Thyroid gland (tissue), 4 donors: ENCODE data around the gene CSRP2. TPM values are rescaled to one million over a fixed set of nuclear protein-coding genes. Genes with fewer than 3 reads are reported as not detected.

Experiments
- DNase-seq, 2 donors: peaks; one replicate each; pipeline ENCODE4 v3.0.0-alpha.2; 2019
- H3K27ac ChIP-seq, 3 donors: fragments of 200-600 bp; sonication (generic); 1 replicate in 2 of 3; 2 replicates in 1 of 3; pipeline ENCODE4 v1.5.1; 2016 to 2019; ENCODE audit warnings: mild to moderate bottlenecking in 1 of 3, moderate library complexity in 1 of 3
- H3K27me3 ChIP-seq: fragments of 200-600 bp; sonication (generic); one replicate; pipeline ENCODE4 v1.5.1; 2019
- H3K36me3 ChIP-seq, 2 donors: fragments of 200-600 bp; sonication (generic); one replicate each; pipeline ENCODE4 v1.5.1; 2016 to 2019
- H3K4me1 ChIP-seq, 2 donors: fragments of 200-600 bp; sonication (generic); one replicate each; pipeline ENCODE4 v1.5.1; 2017 to 2019
- H3K4me3 ChIP-seq, 3 donors: fragments of 200-600 bp; sonication (generic); replicated peaks in 1 of 3; 1 replicate in 2 of 3; 2 replicates in 1 of 3; pipeline ENCODE4 v1.5.1; 2016; ENCODE audit warnings: mild to moderate bottlenecking in 1 of 3
- H3K9me3 ChIP-seq: fragments of 200-600 bp; sonication (generic); one replicate; pipeline ENCODE4 v1.5.1; 2017
- POLR2A ChIP-seq, 2 donors: fragments of 450-650 bp; IDR thresholded peaks; one replicate each; pipeline ENCODE4 v1.6.1; 2017; ENCODE audit warnings: antibody characterized with exemption in 2 of 2, mild to moderate bottlenecking in 2 of 2, moderate library complexity in 1 of 2
- WGBS, 2 donors: methylation state at CpG; one replicate each; pipeline ENCODE4 v1.1.5; 2017; 5-methylcytosine and 5-hydroxymethylcytosine counted together
- intact Hi-C: fragments of 100-400 bp; cut with DNase I; formaldehyde crosslinking; loops from one replicate; pipeline ENCODE4 v1.15.1; 2023
- total RNA-seq, 4 donors: library from RNA; depleted of rRNA; stranded (reverse); fragments of >200 nt; gene quantifications; one replicate each; pipeline ENCODE4 v1.2.3, GENCODE V29; 2016
- TF ChIP-seq, protein P1 (sequence below), 6 experiments: fragments of 200-600 bp in 3 of 6; fragments of 450-650 bp in 3 of 6; sonication (generic) in 3 of 6; IDR thresholded peaks; one replicate each; pipeline ENCODE4 v1.5.1; 2016 to 2019; ENCODE audit warnings: antibody characterized with exemption in 6 of 6, mild to moderate bottlenecking in 2 of 6, inconsistent platforms in 1 of 6, moderate library complexity in 1 of 6

CSRP2 gene
- total RNA-seq, 4 donors from 2014 or later: 42.1 to 65.1 (median 49.4) TPM

DNA sequence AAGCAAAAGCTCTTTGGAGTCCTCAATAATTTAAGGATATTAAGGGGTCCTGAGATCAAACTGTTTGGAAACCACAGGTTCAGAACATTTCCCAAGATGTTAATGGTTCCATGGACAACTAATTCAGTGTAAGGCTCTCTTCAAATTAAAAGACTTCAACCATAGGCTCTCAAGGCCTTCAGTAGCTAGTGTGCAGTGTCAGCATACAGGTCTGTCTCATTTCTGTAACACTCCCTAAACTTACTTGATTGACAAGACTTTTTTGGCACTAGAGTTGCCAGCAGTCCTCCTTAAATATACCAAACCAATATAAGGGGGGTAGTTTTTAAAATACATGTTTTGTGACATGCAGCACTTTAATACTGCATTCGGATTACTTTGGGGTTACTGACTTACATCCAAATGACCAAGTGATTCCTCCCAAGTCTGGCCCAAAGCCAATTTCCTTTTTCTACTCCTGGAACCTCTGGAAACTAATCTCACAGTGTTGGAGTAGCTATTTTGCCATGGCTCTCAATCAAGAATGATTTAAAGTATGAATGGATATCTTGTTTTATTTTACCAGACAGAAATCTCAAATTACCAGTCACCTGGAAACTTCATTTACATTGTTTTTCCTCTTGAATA is 22.7 kb downstream of the CSRP2 start:
- H3K27me3 ChIP-seq: no peaks in the 10 kb centered on the region
- TF ChIP-seq, protein P1, sequence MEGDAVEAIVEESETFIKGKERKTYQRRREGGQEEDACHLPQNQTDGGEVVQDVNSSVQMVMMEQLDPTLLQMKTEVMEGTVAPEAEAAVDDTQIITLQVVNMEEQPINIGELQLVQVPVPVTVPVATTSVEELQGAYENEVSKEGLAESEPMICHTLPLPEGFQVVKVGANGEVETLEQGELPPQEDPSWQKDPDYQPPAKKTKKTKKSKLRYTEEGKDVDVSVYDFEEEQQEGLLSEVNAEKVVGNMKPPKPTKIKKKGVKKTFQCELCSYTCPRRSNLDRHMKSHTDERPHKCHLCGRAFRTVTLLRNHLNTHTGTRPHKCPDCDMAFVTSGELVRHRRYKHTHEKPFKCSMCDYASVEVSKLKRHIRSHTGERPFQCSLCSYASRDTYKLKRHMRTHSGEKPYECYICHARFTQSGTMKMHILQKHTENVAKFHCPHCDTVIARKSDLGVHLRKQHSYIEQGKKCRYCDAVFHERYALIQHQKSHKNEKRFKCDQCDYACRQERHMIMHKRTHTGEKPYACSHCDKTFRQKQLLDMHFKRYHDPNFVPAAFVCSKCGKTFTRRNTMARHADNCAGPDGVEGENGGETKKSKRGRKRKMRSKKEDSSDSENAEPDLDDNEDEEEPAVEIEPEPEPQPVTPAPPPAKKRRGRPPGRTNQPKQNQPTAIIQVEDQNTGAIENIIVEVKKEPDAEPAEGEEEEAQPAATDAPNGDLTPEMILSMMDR (IDR thresholded peaks at IDR 0.05): no peak
- TF ChIP-seq POLR2A (IDR thresholded peaks at IDR 0.05): no peak
- H3K27ac ChIP-seq: no peak overlapping the region
- no peak overlapping the region for H3K4me3 ChIP-seq
- 57 to 69% methylated on average over 1 of the region's 1 CpG for WGBS, 2 donors
- H3K9me3 ChIP-seq: no peaks in the 10 kb centered on the region
- peaks cover 2 to 5% of the 10 kb centered on the region in 2 donors for H3K36me3 ChIP-seq
- no peak for DNase-seq
- H3K4me1 ChIP-seq: peaks cover 0 to 11% of the 10 kb centered on the region in 2 donors
- intact Hi-C loops: no loop called here

DNA sequence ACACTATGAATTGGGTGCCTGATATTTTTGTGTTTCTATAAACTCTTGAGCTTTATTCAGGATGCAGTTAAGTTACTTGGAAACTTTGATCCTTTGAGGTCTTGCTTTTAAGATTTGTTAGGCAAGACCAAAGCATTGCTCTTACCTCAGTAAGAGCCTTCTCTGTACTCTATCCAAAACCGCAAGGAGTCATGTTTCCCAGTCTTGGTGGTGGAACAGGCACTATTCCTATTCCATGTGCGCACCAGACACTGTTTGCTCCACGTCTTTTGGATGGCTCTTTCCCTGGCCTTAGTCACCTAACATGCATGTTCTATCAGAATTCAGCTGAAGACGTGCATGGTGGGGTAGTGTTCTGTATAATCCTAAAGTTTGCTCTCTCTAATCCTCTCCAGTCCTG is 23.5 kb downstream of the CSRP2 start:
- Histone ChIP-seq H3K27ac (no peak overlapping the region), H3K27me3 (no peaks in the 10 kb centered on the region), H3K4me3 (no peak overlapping the region), H3K36me3 (peaks cover 2 to 5% of the 10 kb centered on the region in 2 donors), H3K4me1 (peaks cover 0 to 8% of the 10 kb centered on the region in 2 donors), H3K9me3 (no peaks in the 10 kb centered on the region)
- 97 to 99% methylated on average over 4 of the region's 4 CpGs for WGBS, 2 donors
- no peak for DNase-seq
- intact Hi-C loops: no loop called here
- TF ChIP-seq POLR2A (IDR thresholded peaks at IDR 0.05): no peak

DNA sequence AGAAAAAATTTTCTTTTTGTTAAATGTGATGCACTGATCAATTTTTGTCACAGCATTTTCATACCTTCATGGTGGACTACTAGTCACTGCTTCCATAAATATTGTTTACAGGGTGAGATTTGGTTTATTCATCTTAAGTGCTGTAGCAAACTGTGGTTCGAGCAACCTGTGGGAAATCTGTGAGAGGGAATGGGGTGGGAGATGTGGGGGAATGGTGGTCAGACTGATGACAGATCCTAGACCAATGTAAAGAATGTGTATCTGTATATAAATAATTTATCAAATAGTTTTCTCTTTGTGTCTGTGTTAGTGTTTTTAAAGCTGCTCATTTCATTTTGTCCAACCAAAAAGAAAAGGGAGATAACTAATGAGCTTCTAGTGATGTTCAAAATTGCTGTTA is 26.7 kb downstream of the CSRP2 start:
- WGBS, 2 donors: 100% methylated on average over 1 of the region's 1 CpG
- no peak for TF ChIP-seq POLR2A (IDR thresholded peaks at IDR 0.05)
- TF ChIP-seq, protein P1 (IDR thresholded peaks at IDR 0.05): no peak
- intact Hi-C loops: no loop called here
- H3K4me1 ChIP-seq: no peaks in the 10 kb centered on the region
- H3K27ac ChIP-seq: no peak overlapping the region
- H3K36me3 ChIP-seq: peaks cover 5 to 9% of the 10 kb centered on the region in 2 donors
- H3K4me3 ChIP-seq: no peak overlapping the region
- no peak for DNase-seq
- no peaks in the 10 kb centered on the region for H3K27me3 ChIP-seq
- H3K9me3 ChIP-seq: no peaks in the 10 kb centered on the region

DNA sequence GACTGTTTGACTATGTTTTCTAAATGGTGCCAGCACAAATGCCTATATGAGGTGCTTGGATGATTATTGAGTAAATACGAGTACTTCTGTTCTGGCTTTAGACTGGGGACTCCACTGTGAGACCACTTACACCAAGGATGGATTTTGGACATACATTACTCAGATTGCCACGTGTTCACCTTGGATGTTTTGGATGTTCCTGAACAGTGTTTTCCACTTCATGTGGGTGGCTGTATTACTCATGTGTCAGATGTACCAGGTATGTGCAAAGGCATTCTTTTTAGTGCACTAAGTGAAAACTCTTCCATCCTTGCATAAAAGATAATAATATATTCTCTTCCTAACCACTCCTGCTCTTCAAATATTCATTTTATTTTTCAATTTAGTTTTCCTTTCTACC is 30.7 kb downstream of the CSRP2 start:
- intact Hi-C loops: no loop called here
- no peak for TF ChIP-seq POLR2A (IDR thresholded peaks at IDR 0.05)
- TF ChIP-seq, protein P1 (IDR thresholded peaks at IDR 0.05): no peak
- Histone ChIP-seq H3K36me3 (peaks cover 2 to 9% of the 10 kb centered on the region in 2 donors), H3K27me3 (no peaks in the 10 kb centered on the region), H3K4me1 (no peaks in the 10 kb centered on the region), H3K4me3 (no peak overlapping the region), H3K9me3 (no peaks in the 10 kb centered on the region), H3K27ac (no peak overlapping the region)
- DNase-seq: no peak
- 92 to 96% methylated on average over 2 of the region's 2 CpGs for WGBS, 2 donors

DNA sequence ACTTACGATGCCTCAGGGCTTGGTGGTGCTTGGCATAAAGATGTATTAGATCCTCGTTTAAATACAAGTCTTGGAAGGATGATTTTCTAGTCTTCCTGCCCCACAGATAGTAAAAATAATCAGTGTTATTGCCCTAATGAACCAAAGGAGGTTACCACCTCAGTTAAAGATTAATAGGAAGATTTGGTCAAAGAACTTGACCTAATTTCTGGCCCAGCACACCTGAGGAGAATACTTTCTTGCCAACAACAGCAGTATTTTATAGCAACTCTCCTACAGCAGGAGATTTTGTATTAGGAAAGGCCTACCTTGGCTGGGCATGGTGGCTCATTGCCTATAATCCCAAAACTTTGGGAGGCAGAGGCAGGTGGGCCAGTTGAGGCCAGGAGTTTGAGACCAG is 31.6 kb downstream of the CSRP2 start:
- peaks cover 2 to 9% of the 10 kb centered on the region in 2 donors for H3K36me3 ChIP-seq
- WGBS, 2 donors: 93 to 95% methylated on average over 2 of the region's 2 CpGs

More for the DNA sequence above, 31.6 kb downstream of the CSRP2 start:
- Histone ChIP-seq H3K4me1 (no peaks in the 10 kb centered on the region), H3K9me3 (no peaks in the 10 kb centered on the region), H3K27me3 (no peaks in the 10 kb centered on the region), H3K27ac (no peak overlapping the region), H3K4me3 (no peak overlapping the region)
- no peak for DNase-seq
- no peak for TF ChIP-seq POLR2A (IDR thresholded peaks at IDR 0.05)
- TF ChIP-seq, protein P1 (IDR thresholded peaks at IDR 0.05): no peak
- intact Hi-C loops: no loop called here
